ENCODE results near the gene KRT82.

KRT82 gene

GRCh38 chr12:52387859-52388258, 18.3 kb downstream of the KRT82 start:
- no peak for DNase-seq (ENCODE audit: low read depth in 2 of 3, low spot score in 2 of 3)

GRCh38 chr12:52385226-52385702, 20.9 kb downstream of the KRT82 start, which contains the start of gene KRT84:
TSS of gene KRT84 (minus strand) at chr12:52385652. CDS start at chr12:52385585, 67 bp downstream.
- no peak for DNase-seq (ENCODE audit: low read depth in 2 of 3, low spot score in 2 of 3)

- no peak for DNase-seq (ENCODE audit: low read depth in 2 of 3, low spot score in 2 of 3)
Observed at GRCh38 chr12:52383331-52383730, 22.8 kb downstream of the KRT82 start.

- DNase-seq (ENCODE audit: low read depth in 2 of 3, low spot score in 2 of 3), result no peak
Observed at GRCh38 chr12:52382854-52383253, 23.3 kb downstream of the KRT82 start.

- no peak for DNase-seq (ENCODE audit: low read depth in 2 of 3, low spot score in 2 of 3)
Observed at GRCh38 chr12:52381206-52381605, 24.9 kb downstream of the KRT82 start.

GRCh38 chr12:52380271-52380694, 25.9 kb downstream of the KRT82 start:
- DNase-seq (ENCODE audit: low read depth in 2 of 3, low spot score in 2 of 3), result no peak

- DNase-seq (ENCODE audit: low read depth in 2 of 3, low spot score in 2 of 3), result no peak
Observed at GRCh38 chr12:52379536-52379935, 26.6 kb downstream of the KRT82 start.

- no peak for DNase-seq (ENCODE audit: low read depth in 2 of 3, low spot score in 2 of 3)
Observed at GRCh38 chr12:52378091-52378490, 28.0 kb downstream of the KRT82 start.

- no peak for DNase-seq (ENCODE audit: low read depth in 2 of 3, low spot score in 2 of 3)
Observed at GRCh38 chr12:52377266-52377665, 28.9 kb downstream of the KRT82 start.

GRCh38 chr12:52372216-52373154, 33.6 kb downstream of the KRT82 start:
- DNase-seq (ENCODE audit: low read depth in 2 of 3, low spot score in 2 of 3), result peak in 1 of 3 experiments; percentile 27

GRCh38 chr12:52371716-52372115, 34.4 kb downstream of the KRT82 start:
- no peak for DNase-seq (ENCODE audit: low read depth in 2 of 3, low spot score in 2 of 3)

- DNase-seq (ENCODE audit: low read depth in 2 of 3, low spot score in 2 of 3), result no peak
Observed at GRCh38 chr12:52370926-52371608, 35.1 kb downstream of the KRT82 start.

- no peak for DNase-seq (ENCODE audit: low read depth in 2 of 3, low spot score in 2 of 3)
Observed at GRCh38 chr12:52369809-52370208, 36.3 kb downstream of the KRT82 start.

- DNase-seq (ENCODE audit: low read depth in 2 of 3, low spot score in 2 of 3), result no peak
Observed at GRCh38 chr12:52369211-52369610, 36.9 kb downstream of the KRT82 start.

- no peak for DNase-seq (ENCODE audit: low read depth in 2 of 3, low spot score in 2 of 3)
Observed at GRCh38 chr12:52368508-52368907, 37.6 kb downstream of the KRT82 start.

GRCh38 chr12:52367876-52368275, 38.3 kb downstream of the KRT82 start:
- DNase-seq (ENCODE audit: low read depth in 2 of 3, low spot score in 2 of 3), result no peak

GRCh38 chr12:52366738-52367485, 39.2 kb downstream of the KRT82 start, which contains the start of gene KRT85:
TSS of gene KRT85 (minus strand) at chr12:52367481. CDS start at chr12:52367405, 76 bp downstream.
- no peak for DNase-seq (ENCODE audit: low read depth in 2 of 3, low spot score in 2 of 3)

- no peak for DNase-seq (ENCODE audit: low read depth in 2 of 3, low spot score in 2 of 3)
Observed at GRCh38 chr12:52364901-52365489, 41.1 kb downstream of the KRT82 start.

- no peak for DNase-seq (ENCODE audit: low read depth in 2 of 3, low spot score in 2 of 3)
Observed at GRCh38 chr12:52364061-52364460, 42.1 kb downstream of the KRT82 start.

GRCh38 chr12:52363111-52363679, 42.9 kb downstream of the KRT82 start:
- no peak for DNase-seq (ENCODE audit: low read depth in 2 of 3, low spot score in 2 of 3)
